ENCODE results near the gene ZNF592. TPM values are rescaled to one million over a fixed set of nuclear protein-coding genes. Genes with fewer than 3 reads are reported as not detected.

Gene ZNF592
- polyA plus RNA-seq, 2 of the 4 experiments (the other 2 are of a cell fraction), result 12.4 to 13.9 TPM

DNA sequence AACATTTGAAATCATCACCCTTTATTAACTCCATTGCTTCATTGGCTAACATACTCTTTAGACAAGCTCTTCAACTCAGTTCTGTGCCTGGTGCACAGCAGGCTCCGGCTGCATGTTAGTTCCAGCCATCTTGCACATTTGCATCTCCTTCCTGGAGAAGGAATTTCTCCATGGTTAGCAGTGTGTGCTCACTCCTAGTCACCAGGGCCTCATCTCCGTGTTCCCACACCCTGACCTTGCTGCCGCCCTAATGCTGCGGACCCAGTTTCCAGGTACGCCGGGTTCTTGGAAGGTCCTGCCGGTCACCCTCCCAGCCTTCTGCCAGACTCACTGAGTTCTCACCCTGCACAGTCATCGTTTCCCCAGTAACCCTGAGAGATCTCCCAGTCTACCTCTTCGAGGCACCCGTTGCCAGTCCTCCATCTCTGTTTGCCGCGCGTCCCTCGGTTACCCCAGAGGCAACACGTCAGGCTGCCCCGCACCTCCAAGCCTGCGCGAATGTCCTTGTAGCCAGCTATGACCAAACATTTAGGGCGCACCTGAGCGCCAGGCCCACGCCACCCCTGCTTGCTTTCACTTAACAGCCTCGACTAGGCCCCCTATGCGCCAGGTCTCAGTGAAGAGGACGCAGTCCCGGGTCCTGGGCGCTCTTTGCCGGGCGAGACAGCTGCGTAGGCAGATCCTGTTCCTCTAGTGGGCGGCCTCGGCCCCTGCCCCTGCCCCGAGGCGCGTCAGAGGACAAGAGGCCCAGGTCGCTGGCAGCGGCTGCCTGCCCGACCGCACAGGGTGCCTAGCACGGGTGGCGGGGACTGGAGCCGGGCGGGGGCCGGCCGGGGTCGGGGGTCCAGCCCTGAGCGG is 747 bp upstream of the ZNF592 start:
- H3K9me3 ChIP-seq, result no peaks in the 10 kb centered on the region
- TF ChIP-seq CBX8 (IDR thresholded peaks at IDR 0.05), result no peak
- no peak for TF ChIP-seq SREBF2 (IDR thresholded peaks at IDR 0.05)
- peak; percentile 8 to 19; a peak in 1 of 5 replicates for TF ChIP-seq RAD21 (conservative IDR thresholded peaks at IDR 0.05 in 1 of 2, IDR thresholded peaks at IDR 0.05 in 1 of 2)
- TF ChIP-seq JUNB (IDR thresholded peaks at IDR 0.05), result no peak
- TF ChIP-seq POLR2A (IDR thresholded peaks at IDR 0.05; ENCODE audit: low read length), result peak; percentile 52
- TF ChIP-seq CHD2 (IDR thresholded peaks at IDR 0.05; ENCODE audit: low read length, partially characterized antibody), result no peak
- no peak for TF ChIP-seq GATA3 (IDR thresholded peaks at IDR 0.05; ENCODE audit: borderline replicate concordance)
- TF ChIP-seq, protein P1, sequence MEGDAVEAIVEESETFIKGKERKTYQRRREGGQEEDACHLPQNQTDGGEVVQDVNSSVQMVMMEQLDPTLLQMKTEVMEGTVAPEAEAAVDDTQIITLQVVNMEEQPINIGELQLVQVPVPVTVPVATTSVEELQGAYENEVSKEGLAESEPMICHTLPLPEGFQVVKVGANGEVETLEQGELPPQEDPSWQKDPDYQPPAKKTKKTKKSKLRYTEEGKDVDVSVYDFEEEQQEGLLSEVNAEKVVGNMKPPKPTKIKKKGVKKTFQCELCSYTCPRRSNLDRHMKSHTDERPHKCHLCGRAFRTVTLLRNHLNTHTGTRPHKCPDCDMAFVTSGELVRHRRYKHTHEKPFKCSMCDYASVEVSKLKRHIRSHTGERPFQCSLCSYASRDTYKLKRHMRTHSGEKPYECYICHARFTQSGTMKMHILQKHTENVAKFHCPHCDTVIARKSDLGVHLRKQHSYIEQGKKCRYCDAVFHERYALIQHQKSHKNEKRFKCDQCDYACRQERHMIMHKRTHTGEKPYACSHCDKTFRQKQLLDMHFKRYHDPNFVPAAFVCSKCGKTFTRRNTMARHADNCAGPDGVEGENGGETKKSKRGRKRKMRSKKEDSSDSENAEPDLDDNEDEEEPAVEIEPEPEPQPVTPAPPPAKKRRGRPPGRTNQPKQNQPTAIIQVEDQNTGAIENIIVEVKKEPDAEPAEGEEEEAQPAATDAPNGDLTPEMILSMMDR (IDR thresholded peaks at IDR 0.05), result no peak
- peak; percentile 75; the same call in 1 of the 2 replicates for TF ChIP-seq ESRRA (IDR thresholded peaks at IDR 0.05; ENCODE audit: borderline replicate concordance, low read length)
- TF ChIP-seq RFX5 (IDR thresholded peaks at IDR 0.05), result no peak
- TF ChIP-seq PHF8 (IDR thresholded peaks at IDR 0.05; ENCODE audit: borderline replicate concordance, low read depth), result peak; percentile 61
- TF ChIP-seq HOXB5 (CRISPR knock-in tag; IDR thresholded peaks at IDR 0.05), result peak; percentile 28; the same call in 1 of the 2 replicates
- TF ChIP-seq RNF2 (IDR thresholded peaks at IDR 0.05; ENCODE audit: borderline replicate concordance, low read depth), result no peak
- no peak for TF ChIP-seq FOSL2 (IDR thresholded peaks at IDR 0.05)
- TF ChIP-seq FOSL2 (CRISPR knock-in tag; IDR thresholded peaks at IDR 0.05), result peak; percentile 17; the same call in 1 of the 2 replicates
- no peak for TF ChIP-seq HOXB13 (CRISPR knock-in tag; IDR thresholded peaks at IDR 0.05; ENCODE audit: low read depth)
- no peak for TF ChIP-seq CHD4 (IDR thresholded peaks at IDR 0.05; ENCODE audit: borderline replicate concordance)
- TF ChIP-seq MAFK (IDR thresholded peaks at IDR 0.05; ENCODE audit: partially characterized antibody), result peak; percentile 59
- no peak for TF ChIP-seq ZC3H11A (IDR thresholded peaks at IDR 0.05)
- TF ChIP-seq, protein P2, sequence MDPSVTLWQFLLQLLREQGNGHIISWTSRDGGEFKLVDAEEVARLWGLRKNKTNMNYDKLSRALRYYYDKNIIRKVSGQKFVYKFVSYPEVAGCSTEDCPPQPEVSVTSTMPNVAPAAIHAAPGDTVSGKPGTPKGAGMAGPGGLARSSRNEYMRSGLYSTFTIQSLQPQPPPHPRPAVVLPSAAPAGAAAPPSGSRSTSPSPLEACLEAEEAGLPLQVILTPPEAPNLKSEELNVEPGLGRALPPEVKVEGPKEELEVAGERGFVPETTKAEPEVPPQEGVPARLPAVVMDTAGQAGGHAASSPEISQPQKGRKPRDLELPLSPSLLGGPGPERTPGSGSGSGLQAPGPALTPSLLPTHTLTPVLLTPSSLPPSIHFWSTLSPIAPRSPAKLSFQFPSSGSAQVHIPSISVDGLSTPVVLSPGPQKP (IDR thresholded peaks at IDR 0.05; ENCODE audit: low read depth, low read length), result no peak
- TF ChIP-seq, protein P3, sequence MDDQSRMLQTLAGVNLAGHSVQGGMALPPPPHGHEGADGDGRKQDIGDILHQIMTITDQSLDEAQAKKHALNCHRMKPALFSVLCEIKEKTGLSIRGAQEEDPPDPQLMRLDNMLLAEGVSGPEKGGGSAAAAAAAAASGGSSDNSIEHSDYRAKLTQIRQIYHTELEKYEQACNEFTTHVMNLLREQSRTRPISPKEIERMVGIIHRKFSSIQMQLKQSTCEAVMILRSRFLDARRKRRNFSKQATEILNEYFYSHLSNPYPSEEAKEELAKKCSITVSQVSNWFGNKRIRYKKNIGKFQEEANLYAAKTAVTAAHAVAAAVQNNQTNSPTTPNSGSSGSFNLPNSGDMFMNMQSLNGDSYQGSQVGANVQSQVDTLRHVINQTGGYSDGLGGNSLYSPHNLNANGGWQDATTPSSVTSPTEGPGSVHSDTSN (IDR thresholded peaks at IDR 0.05), result 0 out of 2 replicates have a peak, but pooled peaks have one; percentile 23
- no peak for TF ChIP-seq EHMT2 (IDR thresholded peaks at IDR 0.05; ENCODE audit: low read depth)
- TF ChIP-seq, protein P4, sequence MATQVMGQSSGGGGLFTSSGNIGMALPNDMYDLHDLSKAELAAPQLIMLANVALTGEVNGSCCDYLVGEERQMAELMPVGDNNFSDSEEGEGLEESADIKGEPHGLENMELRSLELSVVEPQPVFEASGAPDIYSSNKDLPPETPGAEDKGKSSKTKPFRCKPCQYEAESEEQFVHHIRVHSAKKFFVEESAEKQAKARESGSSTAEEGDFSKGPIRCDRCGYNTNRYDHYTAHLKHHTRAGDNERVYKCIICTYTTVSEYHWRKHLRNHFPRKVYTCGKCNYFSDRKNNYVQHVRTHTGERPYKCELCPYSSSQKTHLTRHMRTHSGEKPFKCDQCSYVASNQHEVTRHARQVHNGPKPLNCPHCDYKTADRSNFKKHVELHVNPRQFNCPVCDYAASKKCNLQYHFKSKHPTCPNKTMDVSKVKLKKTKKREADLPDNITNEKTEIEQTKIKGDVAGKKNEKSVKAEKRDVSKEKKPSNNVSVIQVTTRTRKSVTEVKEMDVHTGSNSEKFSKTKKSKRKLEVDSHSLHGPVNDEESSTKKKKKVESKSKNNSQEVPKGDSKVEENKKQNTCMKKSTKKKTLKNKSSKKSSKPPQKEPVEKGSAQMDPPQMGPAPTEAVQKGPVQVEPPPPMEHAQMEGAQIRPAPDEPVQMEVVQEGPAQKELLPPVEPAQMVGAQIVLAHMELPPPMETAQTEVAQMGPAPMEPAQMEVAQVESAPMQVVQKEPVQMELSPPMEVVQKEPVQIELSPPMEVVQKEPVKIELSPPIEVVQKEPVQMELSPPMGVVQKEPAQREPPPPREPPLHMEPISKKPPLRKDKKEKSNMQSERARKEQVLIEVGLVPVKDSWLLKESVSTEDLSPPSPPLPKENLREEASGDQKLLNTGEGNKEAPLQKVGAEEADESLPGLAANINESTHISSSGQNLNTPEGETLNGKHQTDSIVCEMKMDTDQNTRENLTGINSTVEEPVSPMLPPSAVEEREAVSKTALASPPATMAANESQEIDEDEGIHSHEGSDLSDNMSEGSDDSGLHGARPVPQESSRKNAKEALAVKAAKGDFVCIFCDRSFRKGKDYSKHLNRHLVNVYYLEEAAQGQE (IDR thresholded peaks at IDR 0.05), result no peak
- TF ChIP-seq, protein P5, sequence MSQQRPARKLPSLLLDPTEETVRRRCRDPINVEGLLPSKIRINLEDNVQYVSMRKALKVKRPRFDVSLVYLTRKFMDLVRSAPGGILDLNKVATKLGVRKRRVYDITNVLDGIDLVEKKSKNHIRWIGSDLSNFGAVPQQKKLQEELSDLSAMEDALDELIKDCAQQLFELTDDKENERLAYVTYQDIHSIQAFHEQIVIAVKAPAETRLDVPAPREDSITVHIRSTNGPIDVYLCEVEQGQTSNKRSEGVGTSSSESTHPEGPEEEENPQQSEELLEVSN (IDR thresholded peaks at IDR 0.05; ENCODE audit: borderline replicate concordance, low read depth), result peak; percentile 79
- TF ChIP-seq, protein P6, sequence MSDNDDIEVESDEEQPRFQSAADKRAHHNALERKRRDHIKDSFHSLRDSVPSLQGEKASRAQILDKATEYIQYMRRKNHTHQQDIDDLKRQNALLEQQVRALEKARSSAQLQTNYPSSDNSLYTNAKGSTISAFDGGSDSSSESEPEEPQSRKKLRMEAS (IDR thresholded peaks at IDR 0.05), result peak; percentile 58
- FAIRE-seq (no peak), DNase-seq (ENCODE audit: low read depth in 1 of 2, low spot score in 1 of 2) (peak; percentile 67 to 83), ATAC-seq (peak; percentile 80 to 87)
- 2% methylated on average over 24 of the region's 46 CpGs for WGBS (ENCODE audit: missing lambda C conversion rate)
- H3K4me3 ChIP-seq, result peak overlapping the region; percentile 92
- ChIA-PET CTCF (interaction anchor here (0.6 to 1.8 kb wide), 5 partner anchors 10 to 181 kb away, joined by 3 to 7 read pairs (median 3); no protein-coding TSS in a partner anchor), POLR2A (interaction anchor here (0.6 to 2.0 kb wide), 8 partner anchors 13 to 180 kb away, joined by 3 to 33 read pairs (median 4); partner anchors contain the start of genes SEC11A and WDR73)
- H3K4me2 ChIP-seq, result peak overlapping the region; percentile 96
- peaks cover 54% of the 10 kb centered on the region for H3K4me1 ChIP-seq
- peak overlapping the region; percentile 96 to 98 for H3K27ac ChIP-seq
